Esophagus muscularis mucosa (tissue), 3 donors: ENCODE measurements around the gene TBX18.

Experiments
- CTCF ChIP-seq, 3 experiments: fragments of 200-600 bp in 2 of 3; fragments of 450-650 bp in 1 of 3; sonication (generic) in 2 of 3; IDR thresholded peaks; one replicate each; pipeline ENCODE4 v1.5.1; 2017 to 2019; ENCODE audit warnings: antibody characterized with exemption in 3 of 3, mild to moderate bottlenecking in 2 of 3, moderate library complexity in 1 of 3
- POLR2A ChIP-seq: fragments of 450-650 bp; IDR thresholded peaks from one replicate; pipeline ENCODE4 v1.6.1; 2017; ENCODE audit warnings: antibody characterized with exemption, moderate library complexity, mild to moderate bottlenecking, low read depth
- POLR2AphosphoS5 ChIP-seq, 2 donors: sonication (generic); formaldehyde crosslinking; IDR thresholded peaks; one replicate each; pipeline ENCODE4 v1.6.1; 2017; ENCODE audit warnings: antibody characterized with exemption in 2 of 2

DNA sequence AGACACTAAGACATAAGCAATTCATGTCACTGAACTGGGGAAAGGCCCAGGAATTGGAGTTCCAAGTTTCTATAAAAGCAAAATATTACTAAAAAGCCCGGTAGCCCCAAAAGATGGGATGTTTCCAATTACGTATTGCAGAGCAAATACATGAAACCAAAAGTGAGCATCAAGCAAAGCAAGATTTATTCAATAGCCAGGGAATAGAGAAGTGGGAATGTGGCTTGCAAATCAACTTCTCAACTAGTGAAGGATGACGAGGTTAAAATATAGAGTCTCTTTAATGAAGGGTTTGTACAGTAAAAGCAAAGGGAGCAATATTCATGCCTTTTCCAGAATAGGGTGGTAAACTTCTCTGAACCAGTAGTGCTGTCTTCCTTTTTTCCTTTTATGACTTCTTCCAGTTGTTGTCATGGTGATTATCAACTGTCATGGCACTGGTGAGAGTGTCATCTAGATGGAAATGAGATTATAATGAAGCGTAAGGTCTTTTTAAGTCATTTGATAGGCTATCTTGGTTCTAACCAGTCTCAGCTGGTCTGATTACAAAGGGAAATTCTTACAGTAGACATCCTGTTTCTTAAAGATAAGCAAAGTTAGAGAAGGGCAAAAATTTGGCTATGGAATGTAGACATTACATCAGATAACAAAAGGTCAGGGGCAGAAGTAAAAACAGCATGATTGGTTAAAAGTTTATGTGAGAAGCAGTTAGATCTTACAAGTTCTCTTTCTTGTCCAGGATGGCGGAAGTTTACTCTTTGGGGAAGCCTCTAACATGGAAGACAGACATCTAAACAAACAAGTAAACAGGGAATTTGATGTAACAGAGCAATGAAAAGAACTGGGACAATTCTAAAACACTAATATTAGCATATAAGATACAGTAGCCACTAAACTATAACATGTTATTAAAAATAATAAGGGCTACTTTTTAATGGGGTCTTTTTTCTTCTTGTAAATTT lies 96.9 kb downstream of the TBX18 start:
- no peak for TF ChIP-seq POLR2AphosphoS5 (IDR thresholded peaks at IDR 0.05)
- no peak for TF ChIP-seq CTCF (IDR thresholded peaks at IDR 0.05)
- TF ChIP-seq POLR2A: no peak
